Astrocyte (in vitro differentiated cells and primary cell): ENCODE measurements around the gene CCDC28A.

ENCODE experiments used
- CTCF ChIP-seq: IDR thresholded peaks from 2 replicates; pipeline ENCODE4 v1.5.1; 2011; ENCODE audit warnings: low read depth, mild to moderate bottlenecking, inconsistent platforms, low read length, moderate library complexity; ENCODE audit not compliant: insufficient read depth
- EZH2 ChIP-seq: IDR thresholded peaks from 2 replicates; pipeline ENCODE4 v1.6.1; 2012; ENCODE audit warnings: mild to moderate bottlenecking, low read length, inconsistent platforms; ENCODE audit not compliant: insufficient read depth

- no peak for TF ChIP-seq CTCF
- no peak for TF ChIP-seq EZH2
These were observed 39.0 kb upstream of the CCDC28A start for GRCh38 chr6:138734585-138734984.
